Endodermal cell (in vitro differentiated cells): ENCODE data around the gene TM9SF2. TPM values are rescaled to one million over a fixed set of nuclear protein-coding genes. Genes with fewer than 3 reads are reported as not detected.

ENCODE experiments used
- DNase-seq: peaks from one replicate; pipeline ENCODE4 v3.0.0-alpha.2; 2017
- H3K27ac ChIP-seq: 2 replicates; pipeline ENCODE4 v1.5.1; 2013; ENCODE audit warnings: mild to moderate bottlenecking, low read depth, low read length, moderate library complexity
- H3K27me3 ChIP-seq: 2 replicates; pipeline ENCODE4 v1.6.1; 2013; ENCODE audit warnings: mild to moderate bottlenecking, low read length, moderate library complexity; ENCODE audit not compliant: insufficient read depth, control insufficient read depth, poor library complexity, severe bottlenecking
- H3K36me3 ChIP-seq: 2 replicates; pipeline ENCODE4 v1.7.0; 2013; ENCODE audit warnings: mild to moderate bottlenecking, low read length, moderate library complexity; ENCODE audit not compliant: control insufficient read depth, insufficient read depth
- H3K4me1 ChIP-seq: one replicate; pipeline ENCODE4 v1.7.0; 2013; ENCODE audit warnings: low read length; ENCODE audit not compliant: control insufficient read depth, insufficient read depth
- H3K4me3 ChIP-seq: 2 replicates; pipeline ENCODE4 v1.5.1; 2013; ENCODE audit warnings: mild to moderate bottlenecking, low read length, moderate library complexity
- H3K9ac ChIP-seq: 2 replicates; pipeline ENCODE4 v1.6.1; 2013; ENCODE audit warnings: mild to moderate bottlenecking, low read length, moderate library complexity; ENCODE audit not compliant: poor library complexity, severe bottlenecking; ENCODE audit errors: extremely low read depth
- H3K9me3 ChIP-seq: 2 replicates; pipeline ENCODE4 v1.6.1; 2013; ENCODE audit warnings: mild to moderate bottlenecking, low read length, moderate library complexity; ENCODE audit not compliant: control insufficient read depth
- H3K27ac Mint-ChIP-seq: 2 replicates; pipeline ENCODE4 v1.8.0; 2020; ENCODE audit warnings: mixed read lengths
- H3K27me3 Mint-ChIP-seq: 2 replicates; pipeline ENCODE4 v1.8.0; 2021; ENCODE audit warnings: mild to moderate bottlenecking, mixed read lengths; ENCODE audit not compliant: insufficient read depth
- H3K36me3 Mint-ChIP-seq: 2 replicates; pipeline ENCODE4 v1.8.0; 2020; ENCODE audit warnings: low read depth, mixed read lengths
- H3K4me1 Mint-ChIP-seq: 2 replicates; pipeline ENCODE4 v1.8.0; 2020; ENCODE audit warnings: mixed read lengths
- H3K4me3 Mint-ChIP-seq: 2 replicates; pipeline ENCODE4 v1.8.0; 2020; ENCODE audit warnings: mild to moderate bottlenecking, moderate library complexity, mixed read lengths
- H3K9me3 Mint-ChIP-seq: 2 replicates; pipeline ENCODE4 v1.8.0; 2020; ENCODE audit warnings: mild to moderate bottlenecking, mixed read lengths
- whole genome bisulfite sequencing, 2 experiments: methylation state at CpG; one replicate each; pipeline versions ENCODE4 v1.1.5 to v1.1.7; 2013; ENCODE audit warnings: missing lambda C conversion rate in 2 of 2, mixed read lengths in 1 of 2; ENCODE audit not compliant: insufficient coverage in 1 of 2, insufficient read length in 1 of 2; 5-methylcytosine and 5-hydroxymethylcytosine counted together
- total RNA-seq, 2 donors: library from RNA; stranded (reverse); fragmentation: NEBNext Ultra II Directional in 1 of 2; extraction: Animal tissue kit (Norgen Biotek cat#: 25700) in 1 of 2; gene quantifications; 2 replicates in 1 of 2; 3 replicates in 1 of 2; pipeline ENCODE4 v1.2.1, GENCODE V29; 2021
- TF ChIP-seq, protein P1 (sequence below): fragments of 200-600 bp; sonication (generic); conservative IDR thresholded peaks from 2 replicates; pipeline ENCODE4 v1.5.0; 2021; ENCODE audit warnings: antibody characterized with exemption, mild to moderate bottlenecking

The TM9SF2 gene
- total RNA-seq, 2 donors from 2014 or later = 88.4 to 99.3 TPM

DNA sequence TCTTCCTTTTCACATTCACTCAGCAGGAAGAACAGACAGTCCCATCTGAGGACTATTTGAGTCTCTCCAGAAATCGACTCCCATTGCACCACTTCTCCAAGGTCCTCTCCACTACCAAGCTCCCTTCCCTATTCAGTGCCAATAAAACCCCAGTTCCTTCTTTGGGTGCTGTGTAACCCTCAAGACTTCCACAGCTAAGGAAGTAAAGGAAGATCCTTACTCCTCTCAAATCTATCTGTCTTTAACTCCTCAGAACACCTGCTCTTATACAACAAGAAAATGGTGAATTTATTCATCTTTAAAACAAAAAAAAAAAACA is 29.2 kb upstream of the TM9SF2 start:
- H3K4me3 ChIP-seq = no peak overlapping the region
- H3K4me1 Mint-ChIP-seq = no peaks in the 10 kb centered on the region
- H3K27me3 Mint-ChIP-seq = peaks cover 8% of the 10 kb centered on the region
- no peaks in the 10 kb centered on the region for H3K9me3 ChIP-seq
- no peaks in the 10 kb centered on the region for H3K9me3 Mint-ChIP-seq
- H3K9ac ChIP-seq = no peak overlapping the region
- DNase-seq = no peak
- H3K27me3 ChIP-seq = no peaks in the 10 kb centered on the region
- no peaks in the 10 kb centered on the region for H3K36me3 ChIP-seq
- no peak overlapping the region for H3K27ac ChIP-seq
- 76 to 83% methylated on average over 1 of the region's 1 CpG for WGBS, 2 experiments
- no peak overlapping the region for H3K4me3 Mint-ChIP-seq
- no peaks in the 10 kb centered on the region for H3K4me1 ChIP-seq
- H3K36me3 Mint-ChIP-seq = no peaks in the 10 kb centered on the region
- TF ChIP-seq, protein P1, sequence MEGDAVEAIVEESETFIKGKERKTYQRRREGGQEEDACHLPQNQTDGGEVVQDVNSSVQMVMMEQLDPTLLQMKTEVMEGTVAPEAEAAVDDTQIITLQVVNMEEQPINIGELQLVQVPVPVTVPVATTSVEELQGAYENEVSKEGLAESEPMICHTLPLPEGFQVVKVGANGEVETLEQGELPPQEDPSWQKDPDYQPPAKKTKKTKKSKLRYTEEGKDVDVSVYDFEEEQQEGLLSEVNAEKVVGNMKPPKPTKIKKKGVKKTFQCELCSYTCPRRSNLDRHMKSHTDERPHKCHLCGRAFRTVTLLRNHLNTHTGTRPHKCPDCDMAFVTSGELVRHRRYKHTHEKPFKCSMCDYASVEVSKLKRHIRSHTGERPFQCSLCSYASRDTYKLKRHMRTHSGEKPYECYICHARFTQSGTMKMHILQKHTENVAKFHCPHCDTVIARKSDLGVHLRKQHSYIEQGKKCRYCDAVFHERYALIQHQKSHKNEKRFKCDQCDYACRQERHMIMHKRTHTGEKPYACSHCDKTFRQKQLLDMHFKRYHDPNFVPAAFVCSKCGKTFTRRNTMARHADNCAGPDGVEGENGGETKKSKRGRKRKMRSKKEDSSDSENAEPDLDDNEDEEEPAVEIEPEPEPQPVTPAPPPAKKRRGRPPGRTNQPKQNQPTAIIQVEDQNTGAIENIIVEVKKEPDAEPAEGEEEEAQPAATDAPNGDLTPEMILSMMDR = no peak
- no peak overlapping the region for H3K27ac Mint-ChIP-seq

- Mint-ChIP-seq H3K27me3 (peaks cover 8% of the 10 kb centered on the region), H3K27ac (no peak overlapping the region)
- 75 to 83% methylated on average over 9 of the region's 9 CpGs for WGBS, 2 experiments
These were observed 27.8 kb upstream of the TM9SF2 start for GRCh38 chr13:99473515-99473914.

DNA sequence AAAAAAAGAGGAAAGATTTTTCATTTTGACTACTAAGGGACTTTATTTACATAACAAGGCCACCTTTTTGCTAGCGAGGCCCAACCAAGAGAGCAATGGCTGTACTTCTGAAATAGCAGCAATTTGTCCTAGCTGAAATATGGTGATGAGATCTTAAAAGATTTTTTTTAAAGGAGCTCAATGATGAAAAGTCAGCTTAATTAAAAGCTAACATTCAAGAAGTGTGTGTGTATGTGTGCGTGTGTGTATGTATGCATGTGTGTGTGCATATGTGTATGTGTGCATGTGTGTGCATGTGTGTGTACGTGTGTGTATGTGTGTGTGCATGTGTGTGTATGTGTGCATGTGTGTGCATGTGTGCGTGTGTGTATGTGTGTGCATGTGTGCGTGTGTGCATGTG is 24.6 kb upstream of the TM9SF2 start:
- Mint-ChIP-seq H3K9me3 (no peaks in the 10 kb centered on the region), H3K36me3 (no peaks in the 10 kb centered on the region), H3K4me3 (no peak overlapping the region), H3K4me1 (peaks cover 4% of the 10 kb centered on the region), H3K27ac (no peak overlapping the region), H3K27me3 (peaks cover 6% of the 10 kb centered on the region)
- H3K36me3 ChIP-seq = no peaks in the 10 kb centered on the region
- 0 to 73% methylated on average over 1 to 5 of the region's 5 CpGs for WGBS, 2 experiments
- H3K9ac ChIP-seq = no peak overlapping the region
- no peak overlapping the region for H3K4me3 ChIP-seq
- no peak for DNase-seq
- no peak overlapping the region for H3K27ac ChIP-seq
- no peaks in the 10 kb centered on the region for H3K4me1 ChIP-seq
- H3K27me3 ChIP-seq = no peaks in the 10 kb centered on the region
- no peaks in the 10 kb centered on the region for H3K9me3 ChIP-seq
- TF ChIP-seq, protein P1 = no peak

More at GRCh38 chr13:99473515-99473914, 27.8 kb upstream of the TM9SF2 start:
- no peaks in the 10 kb centered on the region for H3K27me3 ChIP-seq
- no peak overlapping the region for H3K4me3 ChIP-seq
- H3K9me3 ChIP-seq = no peaks in the 10 kb centered on the region
- H3K4me1 Mint-ChIP-seq = peaks cover 4% of the 10 kb centered on the region
- TF ChIP-seq, protein P1 = no peak
- no peak overlapping the region for H3K9ac ChIP-seq
- no peaks in the 10 kb centered on the region for H3K36me3 ChIP-seq
- H3K4me3 Mint-ChIP-seq = no peak overlapping the region
- H3K27ac ChIP-seq = no peak overlapping the region
- H3K4me1 ChIP-seq = no peaks in the 10 kb centered on the region
- no peaks in the 10 kb centered on the region for H3K9me3 Mint-ChIP-seq
- H3K36me3 Mint-ChIP-seq = no peaks in the 10 kb centered on the region
- no peak for DNase-seq
